PC-9 (cell line): ENCODE data around the gene ADGRD1. TPM values are rescaled to one million over a fixed set of nuclear protein-coding genes. Genes with fewer than 3 reads are reported as not detected.

Experiments
- BruUV-seq: library from RNA; stranded (reverse); fragments of 400-500 nt; replicated peaks from 2 replicates; lab custom pipeline; 2021; lab: Mats Ljungman, UMichigan
- CTCF ChIA-PET: fragments of 300-600 bp; sonication (Branson Sonifier 250); formaldehyde crosslinking; loops from one replicate; lab custom pipeline; 2022; ENCODE audit warnings: antibody characterized with exemption; lab: Charles Lee
- POLR2A ChIA-PET: fragments of 300-600 bp; sonication (Branson Sonifier 250); formaldehyde crosslinking; loops from one replicate; lab custom pipeline; 2022; ENCODE audit warnings: antibody characterized with exemption; ENCODE audit not compliant: unreplicated experiment; lab: Charles Lee
- DNase-seq, 2 experiments: peaks; one replicate each; pipeline versions ENCODE4 v3.0.0 to v3.0.0-alpha.2; 2015 to 2022; ENCODE audit warnings: mixed read lengths in 1 of 2
- H2AFZ ChIP-seq: fragments of 200-600 bp; sonication (generic); 2 replicates; pipeline ENCODE4 v1.8.1; 2017; ENCODE audit warnings: antibody characterized with exemption
- H3F3A ChIP-seq: fragments of 200-600 bp; sonication (generic); 2 replicates; pipeline ENCODE4 v1.8.1; 2017; ENCODE audit warnings: antibody characterized with exemption, mild to moderate bottlenecking, low read depth; ENCODE audit not compliant: insufficient read depth
- H3K27ac ChIP-seq: fragments of 200-600 bp; sonication (generic); 2 replicates; pipeline ENCODE4 v1.6.1; 2016; ENCODE audit warnings: mixed run types
- H3K27me3 ChIP-seq: fragments of 200-600 bp; sonication (generic); 2 replicates; pipeline ENCODE4 v1.6.1; 2016; ENCODE audit warnings: low read depth, mixed run types; ENCODE audit not compliant: insufficient read depth
- H3K36me3 ChIP-seq: fragments of 200-600 bp; sonication (generic); 2 replicates; pipeline ENCODE4 v1.6.1; 2016; ENCODE audit warnings: low read depth, mixed run types
- H3K4me1 ChIP-seq: fragments of 200-600 bp; sonication (generic); replicated peaks from 2 replicates; pipeline ENCODE4 v1.6.1; 2016; ENCODE audit warnings: mixed run types; ENCODE audit not compliant: insufficient read depth
- H3K4me2 ChIP-seq: fragments of 200-600 bp; sonication (generic); 2 replicates; pipeline ENCODE4 v1.6.1; 2017; ENCODE audit warnings: mixed run types
- H3K4me3 ChIP-seq: fragments of 200-600 bp; sonication (generic); 2 replicates; pipeline ENCODE4 v1.6.1; 2016; ENCODE audit warnings: mixed run types
- H3K79me2 ChIP-seq: fragments of 200-600 bp; sonication (generic); 2 replicates; pipeline ENCODE4 v1.6.1; 2017; ENCODE audit warnings: low read depth, mixed run types
- H3K9me2 ChIP-seq: fragments of 200-600 bp; sonication (generic); 2 replicates; pipeline ENCODE4 v1.8.1; 2017; ENCODE audit warnings: mild to moderate bottlenecking; ENCODE audit not compliant: insufficient read depth
- H3K9me3 ChIP-seq: fragments of 200-600 bp; sonication (generic); 2 replicates; pipeline ENCODE4 v1.8.1; 2016; ENCODE audit warnings: low read depth; ENCODE audit not compliant: insufficient read depth
- H4K20me1 ChIP-seq: fragments of 200-600 bp; sonication (generic); 2 replicates; pipeline ENCODE4 v1.8.1; 2017; ENCODE audit not compliant: insufficient read depth
- EZH2 ChIP-seq: fragments of 200-600 bp; sonication (generic); IDR thresholded peaks from 2 replicates; pipeline ENCODE4 v1.8.0; 2017; ENCODE audit warnings: antibody characterized with exemption, low read depth
- intact Hi-C: fragments of 100-400 bp; cut with micrococcal nuclease; formaldehyde crosslinking; loops from one replicate; pipeline ENCODE4 v1.10.0; 2022; ENCODE audit not compliant: unreplicated experiment
- total RNA-seq: library from RNA; stranded (reverse); gene quantifications from 2 replicates; pipeline ENCODE4 v1.2.3, GENCODE V29; 2021
- TF ChIP-seq, protein P1 (sequence below): fragments of 200-600 bp; sonication (generic); conservative IDR thresholded peaks from 2 replicates; pipeline ENCODE4 v1.6.1; 2017; ENCODE audit warnings: mixed run types, antibody characterized with exemption, mild to moderate bottlenecking, moderate library complexity

Gene ADGRD1
- total RNA-seq, 1 experiment from 2014 or later: not detected

DNA sequence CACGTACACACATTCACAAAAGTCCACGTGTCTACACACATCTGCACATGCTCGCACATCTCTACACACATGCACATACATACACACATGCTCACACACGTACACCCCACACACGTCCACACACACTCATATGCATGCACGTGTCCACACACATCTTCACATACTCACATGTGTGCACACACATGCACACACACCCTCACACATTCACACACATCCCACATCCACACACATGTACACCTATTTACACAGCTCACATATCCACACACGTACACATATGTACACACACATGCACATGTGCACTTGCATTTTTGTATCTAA lies 3.6 kb downstream of the ADGRD1 start:
- CTCF ChIA-PET: no interaction called here
- H3K27me3 ChIP-seq: peaks cover 84% of the 10 kb centered on the region

DNA sequence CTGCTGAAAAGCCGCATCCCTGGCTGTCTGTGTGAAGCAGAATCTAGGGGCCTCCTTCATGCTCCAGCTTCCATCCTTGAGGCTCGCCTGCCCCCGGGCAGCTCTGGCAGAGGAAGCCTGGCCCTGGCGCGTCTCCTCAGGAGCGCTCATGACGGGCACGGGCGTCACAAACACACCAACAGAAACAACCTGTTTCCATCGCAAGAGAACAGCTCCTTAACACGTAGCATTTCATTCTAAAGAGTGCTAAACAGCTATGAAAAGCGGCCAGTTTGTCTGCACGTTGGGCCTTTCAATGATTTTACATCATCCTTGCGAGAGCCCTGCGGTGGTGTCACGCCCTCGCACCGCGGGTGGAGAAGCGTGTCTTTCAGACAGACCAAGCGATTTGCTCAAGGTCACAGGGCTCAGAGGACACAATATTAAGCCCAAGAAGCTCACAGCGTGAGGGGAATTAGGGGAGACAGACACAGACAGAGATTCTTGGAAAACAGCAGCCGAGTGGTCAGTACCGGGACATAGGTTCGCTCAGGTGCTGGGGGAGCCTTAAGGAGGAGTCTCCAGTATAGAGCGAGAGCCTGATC lies 4.9 kb downstream of the ADGRD1 start:
- Histone ChIP-seq H3K27me3 (peaks cover 80% of the 10 kb centered on the region), H3K79me2 (no peaks in the 10 kb centered on the region), H3K4me1 (no peaks in the 10 kb centered on the region), H3K9me2 (no peaks in the 10 kb centered on the region), H2AFZ (no peak overlapping the region), H3K9me3 (no peaks in the 10 kb centered on the region), H3K27ac (no peak overlapping the region), H4K20me1 (no peaks in the 10 kb centered on the region), H3K36me3 (no peaks in the 10 kb centered on the region), H3K4me2 (no peak overlapping the region), H3F3A (peaks cover 7% of the 10 kb centered on the region), H3K4me3 (no peak overlapping the region)
- POLR2A ChIA-PET: no interaction called here
- TF ChIP-seq EZH2: no peak
- TF ChIP-seq, protein P1, sequence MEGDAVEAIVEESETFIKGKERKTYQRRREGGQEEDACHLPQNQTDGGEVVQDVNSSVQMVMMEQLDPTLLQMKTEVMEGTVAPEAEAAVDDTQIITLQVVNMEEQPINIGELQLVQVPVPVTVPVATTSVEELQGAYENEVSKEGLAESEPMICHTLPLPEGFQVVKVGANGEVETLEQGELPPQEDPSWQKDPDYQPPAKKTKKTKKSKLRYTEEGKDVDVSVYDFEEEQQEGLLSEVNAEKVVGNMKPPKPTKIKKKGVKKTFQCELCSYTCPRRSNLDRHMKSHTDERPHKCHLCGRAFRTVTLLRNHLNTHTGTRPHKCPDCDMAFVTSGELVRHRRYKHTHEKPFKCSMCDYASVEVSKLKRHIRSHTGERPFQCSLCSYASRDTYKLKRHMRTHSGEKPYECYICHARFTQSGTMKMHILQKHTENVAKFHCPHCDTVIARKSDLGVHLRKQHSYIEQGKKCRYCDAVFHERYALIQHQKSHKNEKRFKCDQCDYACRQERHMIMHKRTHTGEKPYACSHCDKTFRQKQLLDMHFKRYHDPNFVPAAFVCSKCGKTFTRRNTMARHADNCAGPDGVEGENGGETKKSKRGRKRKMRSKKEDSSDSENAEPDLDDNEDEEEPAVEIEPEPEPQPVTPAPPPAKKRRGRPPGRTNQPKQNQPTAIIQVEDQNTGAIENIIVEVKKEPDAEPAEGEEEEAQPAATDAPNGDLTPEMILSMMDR: no peak
- CTCF ChIA-PET: no interaction called here
- DNase-seq: no peak
- intact Hi-C loops: no loop called here
- BruUV-seq: no TSS peak

More for the DNA sequence above, 3.6 kb downstream of the ADGRD1 start:
- Histone ChIP-seq H2AFZ (no peak overlapping the region), H3K36me3 (no peaks in the 10 kb centered on the region), H3K9me2 (no peaks in the 10 kb centered on the region), H3K4me2 (no peak overlapping the region), H3K9me3 (no peaks in the 10 kb centered on the region), H3K27ac (no peak overlapping the region), H3F3A (peaks cover 7% of the 10 kb centered on the region), H3K4me3 (no peak overlapping the region), H3K79me2 (no peaks in the 10 kb centered on the region), H4K20me1 (no peaks in the 10 kb centered on the region), H3K4me1 (no peaks in the 10 kb centered on the region)
- no TSS peak for BruUV-seq
- POLR2A ChIA-PET: no interaction called here
- TF ChIP-seq EZH2: no peak
- TF ChIP-seq, protein P1: no peak
- intact Hi-C loops: no loop called here
- no peak for DNase-seq

DNA sequence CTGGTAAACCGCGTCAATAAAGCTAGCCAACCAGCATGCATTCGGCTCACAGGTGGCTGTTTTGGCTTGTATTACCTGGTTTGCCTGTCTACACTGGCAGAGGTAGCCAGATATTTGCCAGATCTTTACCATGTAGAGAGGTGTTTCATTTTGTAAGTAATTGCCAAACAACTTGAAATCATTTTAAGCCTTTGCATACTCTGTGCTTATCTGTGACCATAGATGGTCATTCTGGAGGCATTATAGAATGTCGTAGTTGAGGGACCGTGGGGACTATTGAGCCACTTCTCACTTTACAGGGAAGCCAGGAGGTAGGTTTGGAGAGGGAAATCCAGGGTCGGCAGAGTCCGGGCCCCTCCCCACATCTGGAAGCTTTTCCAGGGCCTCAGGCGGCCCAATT lies 5.9 kb downstream of the ADGRD1 start:
- no TSS peak for BruUV-seq
- Histone ChIP-seq H4K20me1 (no peaks in the 10 kb centered on the region), H3K9me2 (no peaks in the 10 kb centered on the region), H3K4me1 (no peaks in the 10 kb centered on the region), H3K27me3 (peaks cover 78% of the 10 kb centered on the region), H3K79me2 (no peaks in the 10 kb centered on the region), H2AFZ (no peak overlapping the region), H3K4me2 (no peak overlapping the region), H3K36me3 (no peaks in the 10 kb centered on the region), H3K9me3 (no peaks in the 10 kb centered on the region), H3K4me3 (no peak overlapping the region), H3K27ac (no peak overlapping the region), H3F3A (peaks cover 7% of the 10 kb centered on the region)
- no peak for TF ChIP-seq EZH2
- TF ChIP-seq, protein P1: no peak
- no peak for DNase-seq
- ChIA-PET CTCF (no interaction called here), POLR2A (no interaction called here)
- intact Hi-C loops: no loop called here
